Trophoblast cell (in vitro differentiated cells and primary cell): Measurements from ENCODE around the gene KCNC3.
A peak's percentile ranks its signal among the peaks of the same experiment; 100 is the strongest.

Source experiments
- DNase-seq, 2 donors: peaks; one replicate each; pipeline ENCODE4 v3.0.0-alpha.2; 2016
- H2AFZ ChIP-seq: 2 replicates; pipeline ENCODE4 v1.6.1; 2013; ENCODE audit warnings: low read length, moderate library complexity, mild to moderate bottlenecking; ENCODE audit not compliant: insufficient read depth, poor library complexity
- H2AK5ac ChIP-seq: 2 replicates; pipeline ENCODE4 v1.6.1; 2013; ENCODE audit warnings: mild to moderate bottlenecking, low read length
- H2BK120ac ChIP-seq: 2 replicates; pipeline ENCODE4 v1.6.1; 2013; ENCODE audit warnings: low read length, mild to moderate bottlenecking, moderate library complexity; ENCODE audit not compliant: insufficient read depth, poor library complexity
- H2BK12ac ChIP-seq: 2 replicates; pipeline ENCODE4 v1.6.1; 2013; ENCODE audit warnings: mild to moderate bottlenecking, low read length, moderate library complexity
- H2BK5ac ChIP-seq: 2 replicates; pipeline ENCODE4 v1.6.1; 2013; ENCODE audit warnings: low read length, low read depth, moderate library complexity, mild to moderate bottlenecking; ENCODE audit not compliant: poor library complexity
- H3K14ac ChIP-seq: 2 replicates; pipeline ENCODE4 v1.6.1; 2013; ENCODE audit warnings: mild to moderate bottlenecking, low read length
- H3K18ac ChIP-seq: 2 replicates; pipeline ENCODE4 v1.6.1; 2013; ENCODE audit warnings: mild to moderate bottlenecking, low read length
- H3K23ac ChIP-seq: 2 replicates; pipeline ENCODE4 v1.6.1; 2013; ENCODE audit warnings: low read length
- H3K27ac ChIP-seq: 2 replicates; pipeline ENCODE4 v1.5.1; 2013; ENCODE audit warnings: low read depth, mild to moderate bottlenecking, inconsistent platforms, low read length, moderate library complexity
- H3K27me3 ChIP-seq: 2 replicates; pipeline ENCODE4 v1.6.1; 2013; ENCODE audit warnings: inconsistent platforms, mild to moderate bottlenecking, low read length, moderate library complexity; ENCODE audit not compliant: insufficient read depth
- H3K36me3 ChIP-seq, 2 experiments: 1 replicate in 1 of 2; 2 replicates in 1 of 2; pipeline ENCODE4 v1.6.1; 2013; ENCODE audit warnings: low read length in 2 of 2, mild to moderate bottlenecking in 2 of 2, moderate library complexity in 1 of 2; ENCODE audit not compliant: insufficient read depth in 2 of 2, control insufficient read depth in 1 of 2
- H3K4ac ChIP-seq: 2 replicates; pipeline ENCODE4 v1.6.1; 2013; ENCODE audit warnings: low read depth, mild to moderate bottlenecking, low read length, moderate library complexity
- H3K4me1 ChIP-seq, 2 experiments: 1 replicate in 1 of 2; 2 replicates in 1 of 2; pipeline ENCODE4 v1.6.1; 2013; ENCODE audit warnings: low read length in 2 of 2, mild to moderate bottlenecking in 2 of 2, moderate library complexity in 1 of 2; ENCODE audit not compliant: insufficient read depth in 2 of 2, control insufficient read depth in 1 of 2
- H3K4me2 ChIP-seq: 2 replicates; pipeline ENCODE4 v1.6.1; 2013; ENCODE audit warnings: inconsistent platforms, mild to moderate bottlenecking, low read length, moderate library complexity
- H3K4me3 ChIP-seq: 2 replicates; pipeline ENCODE4 v1.5.1; 2013; ENCODE audit warnings: mild to moderate bottlenecking, low read depth, low read length, inconsistent platforms
- H3K79me1 ChIP-seq: one replicate; pipeline ENCODE4 v1.6.1; 2013; ENCODE audit warnings: low read length
- H3K79me2 ChIP-seq: 2 replicates; pipeline ENCODE4 v1.6.1; 2013; ENCODE audit warnings: low read length, mild to moderate bottlenecking; ENCODE audit not compliant: control insufficient read depth, insufficient read depth, poor library complexity
- H3K9ac ChIP-seq: 2 replicates; pipeline ENCODE4 v1.6.1; 2013; ENCODE audit warnings: mild to moderate bottlenecking, low read length
- H3K9me3 ChIP-seq: 2 replicates; pipeline ENCODE4 v1.6.1; 2013; ENCODE audit warnings: low read depth, mild to moderate bottlenecking, control low read depth, inconsistent platforms, low read length; ENCODE audit not compliant: insufficient read depth
- H4K12ac ChIP-seq: 2 replicates; pipeline ENCODE4 v1.6.1; 2013; ENCODE audit warnings: low read depth, mild to moderate bottlenecking, low read length, moderate library complexity
- H4K8ac ChIP-seq: 2 replicates; pipeline ENCODE4 v1.6.1; 2013; ENCODE audit warnings: low read depth, mild to moderate bottlenecking, low read length, moderate library complexity
- H4K91ac ChIP-seq: one replicate; pipeline ENCODE4 v1.6.1; 2013; ENCODE audit warnings: low read depth, mild to moderate bottlenecking, low read length, moderate library complexity
- WGBS: extraction: QIAGEN DNeasy Blood & Tissue Kit; methylation state at CpG from one replicate; pipeline ENCODE4 v1.1.7; 2013; ENCODE audit warnings: missing lambda C conversion rate; ENCODE audit not compliant: insufficient read length, insufficient coverage; ENCODE audit errors: extremely low coverage; 5-methylcytosine and 5-hydroxymethylcytosine counted together

The KCNC3 gene

GRCh38 chr19:50323782-50324133 is 5.4 kb downstream of the KCNC3 start:
- Histone ChIP-seq H3K9ac (no peak overlapping the region), H2BK120ac (no peak overlapping the region), H2AK5ac (no peak overlapping the region), H4K91ac (no peak overlapping the region), H3K4me3 (no peak overlapping the region), H3K9me3 (peaks cover 2% of the 10 kb centered on the region), H3K36me3 (peaks cover 38 to 46% of the 10 kb centered on the region in 2 experiments), H3K27ac (no peak overlapping the region), H2BK5ac (no peak overlapping the region), H2AFZ (no peak overlapping the region), H3K4me1 (peaks cover 16 to 22% of the 10 kb centered on the region in 2 experiments), H3K23ac (no peak overlapping the region), H4K12ac (no peak overlapping the region), H3K4ac (no peak overlapping the region), H3K4me2 (no peak overlapping the region), H3K14ac (no peak overlapping the region), H2BK12ac (no peak overlapping the region), H3K79me1 (peaks cover 4% of the 10 kb centered on the region), H3K79me2 (peaks cover 9% of the 10 kb centered on the region), H3K18ac (no peak overlapping the region), H4K8ac (no peak overlapping the region), H3K27me3 (no peaks in the 10 kb centered on the region)
- WGBS = no CpG with 5 or more reads among the region's 12 CpGs
- DNase-seq = no peak

- Histone ChIP-seq H2AFZ (no peak overlapping the region), H3K4me2 (no peak overlapping the region), H4K91ac (no peak overlapping the region), H3K79me2 (peaks cover 4% of the 10 kb centered on the region), H2BK12ac (no peak overlapping the region), H3K9ac (no peak overlapping the region), H2BK5ac (no peak overlapping the region), H3K14ac (no peak overlapping the region), H3K18ac (no peak overlapping the region), H3K27ac (no peak overlapping the region), H4K8ac (no peak overlapping the region), H2AK5ac (no peak overlapping the region), H4K12ac (no peak overlapping the region), H3K23ac (no peak overlapping the region), H3K36me3 (peaks cover 38 to 51% of the 10 kb centered on the region in 2 experiments), H3K27me3 (no peaks in the 10 kb centered on the region), H3K79me1 (no peaks in the 10 kb centered on the region), H3K9me3 (peaks cover 2% of the 10 kb centered on the region), H2BK120ac (no peak overlapping the region), H3K4me3 (peak overlapping the region; percentile 30), H3K4ac (no peak overlapping the region), H3K4me1 (peaks cover 16 to 22% of the 10 kb centered on the region in 2 experiments)
- no CpG with 5 or more reads among the region's 55 CpGs for WGBS
- no peak for DNase-seq
These were observed 6.0 kb downstream of the KCNC3 start for GRCh38 chr19:50322931-50323781.

- Histone ChIP-seq H3K18ac (no peak overlapping the region), H3K4me2 (no peak overlapping the region)
- WGBS = no CpG with 5 or more reads among the region's 12 CpGs
These were observed 6.9 kb downstream of the KCNC3 start for GRCh38 chr19:50322234-50322633.

GRCh38 chr19:50321831-50322230 is 7.3 kb downstream of the KCNC3 start:
- Histone ChIP-seq H2BK12ac (no peak overlapping the region), H3K23ac (no peak overlapping the region), H2BK120ac (no peak overlapping the region), H3K14ac (no peak overlapping the region), H3K36me3 (peaks cover 44 to 60% of the 10 kb centered on the region in 2 experiments), H3K18ac (no peak overlapping the region), H3K9ac (no peak overlapping the region), H3K4me1 (peaks cover 11 to 12% of the 10 kb centered on the region in 2 experiments), H4K91ac (no peak overlapping the region), H3K4me3 (no peak overlapping the region), H2AK5ac (no peak overlapping the region), H3K27me3 (no peaks in the 10 kb centered on the region), H4K8ac (no peak overlapping the region), H4K12ac (no peak overlapping the region), H3K27ac (no peak overlapping the region), H2AFZ (no peak overlapping the region), H3K79me1 (no peaks in the 10 kb centered on the region), H3K4ac (no peak overlapping the region), H3K9me3 (peaks cover 2% of the 10 kb centered on the region), H2BK5ac (no peak overlapping the region), H3K79me2 (no peaks in the 10 kb centered on the region), H3K4me2 (no peak overlapping the region)
- DNase-seq = no peak
- WGBS = no CpG with 5 or more reads among the region's 4 CpGs

More at GRCh38 chr19:50322234-50322633, 6.9 kb downstream of the KCNC3 start:
- Histone ChIP-seq H3K27me3 (no peaks in the 10 kb centered on the region), H3K4me1 (peaks cover 11 to 16% of the 10 kb centered on the region in 2 experiments), H4K91ac (no peak overlapping the region), H3K79me2 (no peaks in the 10 kb centered on the region), H3K79me1 (no peaks in the 10 kb centered on the region), H2AFZ (no peak overlapping the region), H3K9ac (no peak overlapping the region), H2BK5ac (no peak overlapping the region), H3K9me3 (peaks cover 2% of the 10 kb centered on the region), H2BK12ac (no peak overlapping the region), H4K12ac (no peak overlapping the region), H3K27ac (no peak overlapping the region), H4K8ac (no peak overlapping the region), H3K4ac (no peak overlapping the region), H2BK120ac (no peak overlapping the region), H3K4me3 (no peak overlapping the region), H3K14ac (no peak overlapping the region), H3K23ac (no peak overlapping the region), H3K36me3 (peaks cover 44 to 58% of the 10 kb centered on the region in 2 experiments), H2AK5ac (no peak overlapping the region)
- no peak for DNase-seq
